Activated CD4-positive, alpha-beta T cell treated with anti-CD3 and anti-CD28 coated beads, Interleukin-2, amount 50 U/mL, for 4 hours (primary cell): Measurements from ENCODE around the gene NXPE4.
"Not testable (repeated sequence)": the region's sequence is repeated elsewhere in the genome, so short reads cannot be mapped to it uniquely, and the experiment has no call there.

Experiments
- DNase-seq, 2 experiments: peaks; one replicate each; pipeline ENCODE4 v3.0.0-alpha.2; 2020

NXPE4 gene

GRCh38 chr11:114610550-114610949 lies 15.0 kb upstream of the NXPE4 start:
- DNase-seq = no peak

- DNase-seq = no peak
Measured at GRCh38 chr11:114609429-114609828, 13.8 kb upstream of the NXPE4 start.

- not testable (repeated sequence) for DNase-seq
Measured at GRCh38 chr11:114608605-114609004, 13.0 kb upstream of the NXPE4 start.

- no peak for DNase-seq
Measured at GRCh38 chr11:114607753-114608459, 12.3 kb upstream of the NXPE4 start.

- not testable (repeated sequence) for DNase-seq
Measured at GRCh38 chr11:114606802-114607075, 11.2 kb upstream of the NXPE4 start.

- no peak for DNase-seq
Measured at GRCh38 chr11:114606003-114606801, 10.6 kb upstream of the NXPE4 start.

GRCh38 chr11:114605370-114605769 lies 9.8 kb upstream of the NXPE4 start:
- no peak for DNase-seq

- DNase-seq = no peak
Measured at GRCh38 chr11:114604886-114605285, 9.3 kb upstream of the NXPE4 start.

GRCh38 chr11:114604179-114604813 lies 8.7 kb upstream of the NXPE4 start:
- no peak for DNase-seq

- not testable (repeated sequence) for DNase-seq
Measured at GRCh38 chr11:114603151-114603550, 7.6 kb upstream of the NXPE4 start.

GRCh38 chr11:114598461-114598860 lies 2.9 kb upstream of the NXPE4 start:
- DNase-seq = no peak

GRCh38 chr11:114596175-114596919 lies 761 bp upstream of the NXPE4 start:
- no peak for DNase-seq

GRCh38 chr11:114594703-114595102 lies 883 bp downstream of the NXPE4 start:
- no peak for DNase-seq

GRCh38 chr11:114587398-114587953 lies 8.1 kb downstream of the NXPE4 start:
- no peak for DNase-seq

- no peak for DNase-seq
Measured at GRCh38 chr11:114586797-114587196, 8.8 kb downstream of the NXPE4 start.

GRCh38 chr11:114571712-114572111 lies 23.9 kb downstream of the NXPE4 start:
- DNase-seq = no peak

- DNase-seq = no peak
Measured at GRCh38 chr11:114569801-114570200, 25.8 kb downstream of the NXPE4 start.

- no peak for DNase-seq
Measured at GRCh38 chr11:114566276-114566675, 29.3 kb downstream of the NXPE4 start.

- DNase-seq = no peak
Measured at GRCh38 chr11:114564831-114565230, 30.8 kb downstream of the NXPE4 start.

GRCh38 chr11:114563077-114563476 lies 32.5 kb downstream of the NXPE4 start:
- DNase-seq = no peak

GRCh38 chr11:114562166-114562916 lies 33.2 kb downstream of the NXPE4 start:
- DNase-seq = no peak
